HG03066 (cell line): ENCODE results near the gene CFLAR.
A peak's percentile ranks its signal among the peaks of the same experiment; 100 is the strongest.
"Not testable (repeated sequence)": the region's sequence is repeated elsewhere in the genome, so short reads cannot be mapped to it uniquely, and the experiment has no call there.

Experiments used
- ATAC-seq: cut with Tn5 transposase; IDR thresholded peaks from one replicate; pipeline ENCODE4 v1.9.1; 2021; ENCODE audit warnings: low read depth; ENCODE audit not compliant: unreplicated experiment

The CFLAR gene

DNA sequence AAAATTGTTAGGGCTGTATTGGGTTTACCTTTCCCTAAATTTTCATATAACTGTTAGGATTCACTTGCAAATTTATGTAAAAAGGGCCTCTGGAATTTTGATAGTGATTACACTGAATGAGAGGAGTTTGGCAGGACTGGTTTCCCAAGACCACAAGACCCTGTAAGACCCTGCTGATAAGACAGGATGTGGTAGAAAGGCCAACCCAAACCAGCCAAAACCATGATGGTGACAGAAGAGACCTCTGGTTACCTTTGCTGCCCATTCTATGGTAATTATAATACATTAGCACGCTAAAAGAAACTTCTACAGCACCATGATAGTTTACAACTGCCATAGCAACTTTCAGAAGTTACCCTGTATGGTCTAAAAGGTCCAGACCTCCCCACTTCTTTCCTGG is 58.7 kb downstream of the CFLAR start:
- no peak for ATAC-seq

DNA sequence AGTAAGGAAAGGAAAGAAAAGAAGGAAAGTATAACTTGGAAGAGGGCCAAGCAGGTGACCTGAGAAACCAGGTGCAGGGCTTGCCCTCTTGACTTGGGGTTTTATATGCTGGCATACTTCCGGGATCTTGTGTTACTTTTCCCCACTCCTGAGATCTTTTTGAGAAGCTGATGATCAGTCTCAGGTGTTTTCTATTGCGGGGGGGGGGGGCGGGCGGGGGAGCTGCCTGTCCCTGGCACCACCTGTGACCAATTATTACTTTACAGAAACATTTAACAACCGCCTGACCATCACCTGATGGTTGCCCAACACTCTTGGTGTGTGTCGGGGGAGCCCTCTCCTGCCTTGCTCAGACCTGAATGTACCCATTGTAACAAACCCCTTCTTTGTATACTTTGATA is 60.1 kb downstream of the CFLAR start:
- no peak for ATAC-seq

DNA sequence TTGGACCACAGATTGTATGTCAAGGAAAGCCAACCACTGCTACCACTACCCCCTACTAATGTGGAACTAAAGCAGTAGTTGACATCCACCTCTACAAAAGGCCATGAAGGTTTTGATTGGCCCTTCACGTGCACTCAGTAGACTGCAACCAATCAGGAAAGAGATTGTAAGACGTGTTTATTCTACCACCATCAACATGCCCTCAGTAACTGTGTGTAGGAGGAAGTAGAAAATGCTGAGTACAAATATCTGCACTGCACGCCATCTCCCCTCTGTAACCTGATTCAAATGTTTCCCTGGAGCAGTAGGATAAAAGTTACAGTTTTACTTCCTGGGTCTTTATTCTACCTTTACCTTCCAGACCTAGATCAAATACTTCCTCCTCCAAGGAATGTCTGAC is 64.0 kb downstream of the CFLAR start:
- no peak for ATAC-seq

DNA sequence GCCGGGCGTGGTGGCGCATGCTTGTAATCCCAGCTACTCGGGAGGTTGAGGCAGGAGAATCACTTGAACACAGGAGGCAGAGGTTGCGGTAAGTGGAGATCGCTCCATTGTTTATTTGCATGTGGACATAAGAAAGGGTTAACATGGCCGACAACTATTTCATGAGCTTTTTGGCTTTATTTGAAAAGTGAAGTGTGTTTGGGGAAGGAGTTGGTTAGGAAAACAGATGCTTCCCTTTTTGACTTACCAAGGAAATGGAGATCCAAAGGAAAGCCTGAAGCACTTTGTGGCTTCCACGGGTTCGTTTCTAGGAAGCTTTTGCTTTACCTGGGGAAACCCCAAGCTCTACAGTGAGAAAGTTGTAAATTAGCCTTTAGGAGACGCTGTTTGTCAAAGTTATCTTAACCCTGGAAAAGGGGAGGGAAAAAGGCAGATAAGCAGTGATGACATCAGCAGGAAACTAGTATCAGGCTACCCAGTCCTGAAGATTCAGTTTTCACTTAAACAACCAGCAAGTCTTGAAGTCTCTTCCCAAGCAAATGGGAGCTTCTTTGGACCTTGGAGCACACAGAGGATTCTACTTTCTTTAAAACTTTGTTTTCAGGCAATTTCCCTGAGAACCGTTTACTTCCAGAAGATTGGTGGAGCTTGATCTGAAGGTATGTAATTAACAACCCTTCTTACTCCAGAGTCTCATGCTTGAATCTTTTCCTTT is 66.8 kb downstream of the CFLAR start, which contains the start of gene CASP10:
Gene CASP10, plus strand, starts transcription at position 492 of the 715 bp plus-strand sequence. CDS start 2,637 bp downstream, outside the sequence.
- peak; percentile 80 for ATAC-seq

DNA sequence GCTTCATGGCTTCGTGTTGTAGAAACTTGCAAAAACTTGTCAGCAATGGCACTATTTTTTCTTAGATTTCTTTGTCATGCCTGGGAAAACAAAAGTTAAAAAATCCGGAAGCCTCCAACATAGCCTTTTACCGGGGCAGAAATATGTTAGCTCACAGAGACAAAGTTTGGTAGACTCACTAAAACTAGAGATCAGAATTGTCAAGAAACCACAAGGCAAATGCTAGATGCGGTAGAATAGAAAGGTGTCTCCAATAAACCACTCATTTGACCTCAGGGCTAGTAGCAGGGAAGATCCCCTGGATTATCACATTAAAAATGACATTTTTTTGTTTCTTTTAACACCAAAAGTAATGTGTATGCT is 67.4 kb downstream of the CFLAR start:
- peak; percentile 21 for ATAC-seq

DNA sequence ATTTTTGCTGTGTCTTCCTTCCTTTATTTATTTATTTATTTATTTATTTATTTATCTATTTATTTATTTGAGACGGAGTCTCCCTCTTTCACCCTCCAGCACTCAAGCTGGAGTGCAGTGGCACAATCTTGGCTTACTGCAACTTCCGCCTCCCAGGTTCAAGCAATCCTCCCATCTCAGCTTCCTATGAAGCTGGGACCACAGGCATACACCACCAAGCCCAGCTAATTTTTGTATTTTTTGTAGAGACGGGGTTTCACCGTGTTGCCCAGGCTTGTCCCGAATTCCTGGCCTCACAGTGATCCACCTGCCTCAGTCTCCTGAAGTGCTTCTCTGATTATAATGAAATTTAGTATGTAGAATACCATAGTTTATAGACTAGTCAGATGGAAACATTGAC is 67.9 kb downstream of the CFLAR start:
- ATAC-seq = not testable (repeated sequence)

DNA sequence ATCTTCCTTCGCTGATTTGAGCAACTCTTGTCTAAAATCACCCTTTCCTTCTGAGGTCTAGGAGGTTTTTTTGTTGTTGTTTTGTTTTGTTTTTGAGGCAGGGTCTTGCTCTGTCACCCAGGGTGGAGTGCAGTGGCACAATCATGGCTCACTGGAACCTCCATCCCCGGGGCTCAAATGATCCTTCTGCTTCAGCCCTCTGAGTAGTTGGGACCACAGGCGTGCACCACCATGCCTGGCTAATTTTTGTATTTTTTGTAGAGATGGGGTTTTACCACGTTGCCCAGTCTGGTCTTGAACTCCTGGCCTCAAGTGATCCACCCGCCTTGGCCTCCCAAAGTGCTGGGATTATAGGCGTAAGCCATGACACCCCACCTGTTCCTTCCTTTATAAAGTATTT is 68.3 kb downstream of the CFLAR start:
- ATAC-seq = not testable (repeated sequence)

DNA sequence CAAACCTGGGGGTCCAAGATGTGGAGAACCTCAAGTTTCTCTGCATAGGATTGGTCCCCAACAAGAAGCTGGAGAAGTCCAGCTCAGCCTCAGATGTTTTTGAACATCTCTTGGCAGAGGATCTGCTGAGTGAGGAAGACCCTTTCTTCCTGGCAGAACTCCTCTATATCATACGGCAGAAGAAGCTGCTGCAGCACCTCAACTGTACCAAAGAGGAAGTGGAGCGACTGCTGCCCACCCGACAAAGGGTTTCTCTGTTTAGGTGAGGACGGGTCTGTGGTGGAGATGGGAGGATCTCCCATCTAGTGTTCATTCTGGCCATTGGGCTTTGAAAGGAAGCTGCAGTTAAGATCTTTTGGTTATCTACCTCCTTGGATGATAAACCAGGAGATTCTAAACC is 69.9 kb downstream of the CFLAR start:
- ATAC-seq = no peak

DNA sequence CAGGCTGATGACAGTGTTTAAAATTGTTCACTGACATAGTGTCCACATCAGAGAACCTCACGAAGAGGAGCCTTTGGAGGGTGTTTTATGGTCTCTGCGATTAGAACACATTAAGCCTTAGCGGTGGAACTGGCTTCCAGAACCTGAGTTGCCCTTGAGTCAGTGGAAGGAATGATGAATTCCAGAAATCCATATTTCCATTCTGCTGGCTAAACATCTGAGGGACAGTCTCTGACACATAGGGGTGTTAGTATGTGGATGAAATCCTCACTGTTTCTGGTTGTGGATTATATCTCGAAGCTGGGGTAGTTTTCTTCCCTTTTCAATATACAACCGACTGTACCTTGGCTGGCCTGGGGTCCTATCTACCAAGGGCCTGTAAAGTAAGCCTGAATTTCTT is 71.0 kb downstream of the CFLAR start:
- ATAC-seq = no peak

DNA sequence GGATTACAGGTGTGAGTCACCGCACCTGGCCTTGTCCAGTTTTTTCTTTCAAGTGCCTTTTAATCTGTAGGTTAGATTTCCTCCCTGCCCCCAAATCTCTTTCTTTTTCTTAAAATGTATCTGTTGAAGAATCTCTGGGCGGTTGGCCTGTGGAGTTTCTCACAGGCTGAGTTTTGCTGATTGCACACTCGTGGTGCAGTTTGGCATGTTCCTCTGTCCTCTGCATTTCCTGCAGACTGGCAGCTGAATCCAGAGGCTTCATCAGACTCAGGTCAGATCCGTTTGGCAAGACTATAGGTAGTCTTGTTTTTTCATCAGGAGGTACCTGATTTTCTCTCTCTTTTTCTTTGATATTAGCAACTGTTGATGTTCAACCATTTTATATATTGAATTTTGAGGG is 72.5 kb downstream of the CFLAR start:
- no peak for ATAC-seq

DNA sequence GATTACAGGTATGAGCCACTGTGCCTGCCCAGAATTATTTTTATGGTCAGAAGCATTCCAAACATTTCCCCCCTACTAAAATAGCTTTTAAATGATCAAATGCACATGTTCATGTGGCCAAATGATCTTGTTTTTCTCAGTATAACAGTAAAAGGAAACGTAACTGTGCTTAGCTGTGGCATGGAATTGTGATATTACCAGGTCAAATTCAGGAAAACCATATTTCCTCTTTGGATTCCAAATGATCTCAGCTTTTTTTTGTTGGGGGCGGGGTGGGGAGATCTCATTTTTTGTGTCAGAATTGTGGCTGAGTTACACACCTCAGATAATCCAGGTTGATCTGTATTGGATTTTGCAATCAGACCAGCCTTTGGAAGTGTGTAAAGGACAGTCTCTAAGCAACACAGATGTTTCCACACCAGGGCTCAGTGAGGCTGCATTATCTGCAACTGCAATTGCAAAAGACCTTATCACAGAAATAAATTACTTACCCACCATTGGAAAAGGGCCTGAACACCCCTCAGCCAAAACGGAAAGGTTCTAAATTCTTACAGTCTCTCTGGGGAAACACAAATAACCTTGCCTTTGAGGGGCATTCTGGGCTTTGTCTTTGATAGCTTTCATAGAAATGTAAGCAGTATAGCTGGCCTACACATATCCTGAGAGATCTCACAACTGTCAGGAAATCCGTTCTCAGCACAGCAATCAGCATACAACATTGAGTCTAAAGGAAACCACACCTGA is 75.3 kb downstream of the CFLAR start:
- ATAC-seq = peak; percentile 44

DNA sequence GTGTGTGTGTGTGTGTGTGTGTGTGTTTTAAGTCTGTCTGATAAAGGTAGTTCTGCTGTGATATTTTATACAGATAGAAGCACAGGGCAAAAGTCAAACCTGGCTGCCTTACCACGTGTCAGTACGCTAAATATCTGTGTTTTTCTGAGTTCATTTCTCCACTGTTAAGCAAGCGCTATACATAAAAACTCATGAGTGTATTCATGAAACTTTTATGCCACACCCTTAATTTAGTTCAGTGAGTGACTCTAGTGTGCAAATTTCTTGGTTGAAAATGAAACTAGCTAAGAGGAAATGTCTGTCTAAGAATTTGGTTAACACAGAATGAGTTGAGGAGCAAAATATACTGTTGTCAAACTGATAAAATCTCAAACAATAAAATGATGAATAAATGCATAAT is 78.1 kb downstream of the CFLAR start:
- peak; percentile 90 for ATAC-seq

DNA sequence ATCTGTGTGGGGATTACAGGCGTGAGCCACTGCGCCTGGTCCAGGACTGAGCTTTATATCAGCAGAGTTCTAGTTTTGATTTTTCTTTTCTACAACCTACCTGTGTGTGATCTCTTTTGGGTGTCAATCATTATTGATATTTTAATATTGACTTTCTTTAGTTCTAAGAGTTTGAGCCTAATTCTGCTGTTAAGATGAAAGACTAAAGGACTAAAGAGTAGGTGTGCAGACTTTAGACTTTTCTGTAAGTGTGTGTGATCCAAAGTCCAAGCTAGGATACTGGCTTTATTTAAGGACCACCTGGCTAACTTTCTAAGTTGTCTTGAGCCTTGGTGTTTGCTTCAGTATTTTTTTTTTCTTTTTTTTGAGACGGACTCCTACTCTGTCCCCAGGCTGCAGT is 79.4 kb downstream of the CFLAR start:
- no peak for ATAC-seq

DNA sequence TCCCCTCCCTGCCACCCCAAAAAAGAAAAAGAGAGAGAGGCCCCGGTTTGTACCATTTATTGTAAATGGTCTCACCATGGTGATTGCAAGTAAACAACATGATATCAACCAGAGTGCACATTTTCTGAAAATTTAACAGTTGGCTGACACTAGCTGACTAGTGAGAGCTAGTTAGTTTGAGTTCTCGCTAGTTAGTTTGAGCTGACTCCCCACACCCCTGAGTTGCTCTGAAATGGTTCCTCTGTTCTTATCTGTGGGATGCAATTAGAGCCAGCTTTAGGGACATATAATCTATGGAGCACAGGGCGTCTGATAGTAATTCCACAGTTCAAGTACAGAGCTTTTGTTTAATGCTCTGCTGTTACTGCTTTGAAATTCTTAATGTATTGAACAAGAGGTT is 80.0 kb downstream of the CFLAR start:
- ATAC-seq = no peak

DNA sequence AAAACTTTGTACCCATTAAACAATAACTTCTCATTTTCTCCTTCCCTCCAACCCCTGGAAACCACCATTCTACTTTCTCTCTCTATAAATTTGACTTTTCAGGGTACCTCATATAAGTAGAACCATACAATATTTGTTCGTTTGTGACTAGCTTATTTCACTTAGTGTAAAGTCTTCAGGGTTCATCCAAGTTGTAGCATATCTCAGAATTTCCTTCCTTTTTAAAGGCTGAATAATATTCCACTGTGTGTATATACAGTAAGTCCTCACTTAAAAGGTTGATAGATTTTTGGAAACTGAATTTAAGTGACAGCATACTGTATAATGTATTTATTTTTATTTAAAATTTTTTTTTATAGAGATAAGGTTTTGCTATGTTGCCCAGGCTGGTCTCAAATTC is 80.8 kb downstream of the CFLAR start:
- no peak for ATAC-seq

DNA sequence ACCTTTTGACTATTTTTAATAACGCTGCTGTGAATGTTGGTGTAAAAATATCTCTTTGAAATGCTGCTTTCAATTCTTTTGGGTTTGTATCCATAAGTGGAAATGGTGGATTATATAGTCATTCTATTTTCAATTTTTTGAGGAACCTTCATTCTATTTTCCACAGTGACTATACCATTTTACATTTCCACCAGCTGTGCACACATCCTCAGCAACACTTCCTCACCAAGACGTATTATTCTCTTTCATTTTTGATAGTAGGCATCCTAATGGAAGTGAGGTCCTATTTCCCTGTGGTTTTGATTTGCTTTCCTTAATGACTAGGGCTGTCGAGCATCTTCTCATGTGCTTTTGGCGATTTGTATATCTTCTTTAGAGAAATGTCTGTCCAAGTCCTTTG is 81.8 kb downstream of the CFLAR start:
- ATAC-seq = no peak

DNA sequence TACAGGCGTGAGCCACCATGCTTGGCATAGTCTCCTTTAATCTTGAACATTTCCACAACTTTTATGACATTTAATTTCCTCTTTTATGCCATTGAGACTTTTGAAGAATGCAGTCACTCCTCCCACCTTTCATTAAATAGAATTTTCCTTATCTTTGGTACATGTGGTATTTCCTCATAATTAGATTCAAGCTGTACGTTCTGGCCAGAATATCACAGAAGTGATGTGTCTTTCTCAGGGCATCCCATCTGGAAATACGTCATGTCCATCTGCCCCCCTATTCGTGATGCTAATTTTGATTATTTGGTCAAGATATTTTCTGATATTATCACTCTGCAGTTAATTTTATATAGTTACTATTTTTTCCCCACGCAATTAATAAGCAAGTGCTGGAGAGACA is 83.9 kb downstream of the CFLAR start:
- no peak for ATAC-seq

DNA sequence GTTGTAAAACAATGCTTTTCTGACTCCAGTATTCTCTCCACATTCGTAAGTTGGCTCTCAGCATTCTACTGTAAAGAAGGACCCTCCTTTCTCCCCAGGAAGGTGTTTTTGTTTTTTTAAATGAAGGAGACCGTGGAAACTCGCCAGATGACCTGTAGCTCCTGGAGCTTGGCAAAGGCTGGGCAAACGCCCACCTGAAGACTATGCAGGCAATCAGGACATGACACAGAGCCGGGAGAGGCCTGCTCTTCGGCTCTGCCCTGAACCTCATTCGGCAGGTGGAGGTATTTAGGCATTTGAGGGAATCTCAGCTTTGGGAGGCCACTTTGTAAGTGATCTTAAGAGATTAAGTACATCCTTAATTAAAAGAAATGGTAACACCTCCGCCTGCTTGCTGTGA is 84.4 kb downstream of the CFLAR start:
- no peak for ATAC-seq

DNA sequence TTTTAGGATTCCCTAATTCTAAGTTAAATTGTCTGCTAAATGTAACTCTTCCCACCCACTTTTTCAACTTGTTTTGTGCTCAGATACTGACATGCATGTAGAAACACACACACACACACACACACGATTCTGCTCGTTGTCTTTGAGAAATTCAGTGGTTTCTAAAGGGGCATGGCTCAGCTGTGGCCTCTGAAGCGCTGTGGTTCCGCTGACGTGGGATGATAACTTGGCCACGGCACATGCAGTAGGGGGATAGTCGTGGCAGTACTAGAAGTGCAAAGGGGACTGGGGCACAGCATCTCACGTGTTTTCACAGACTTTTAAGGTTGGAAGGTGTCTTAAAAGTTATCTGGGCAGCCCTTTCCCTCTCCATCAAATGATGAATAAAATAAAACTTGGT is 85.4 kb downstream of the CFLAR start:
- ATAC-seq = no peak

DNA sequence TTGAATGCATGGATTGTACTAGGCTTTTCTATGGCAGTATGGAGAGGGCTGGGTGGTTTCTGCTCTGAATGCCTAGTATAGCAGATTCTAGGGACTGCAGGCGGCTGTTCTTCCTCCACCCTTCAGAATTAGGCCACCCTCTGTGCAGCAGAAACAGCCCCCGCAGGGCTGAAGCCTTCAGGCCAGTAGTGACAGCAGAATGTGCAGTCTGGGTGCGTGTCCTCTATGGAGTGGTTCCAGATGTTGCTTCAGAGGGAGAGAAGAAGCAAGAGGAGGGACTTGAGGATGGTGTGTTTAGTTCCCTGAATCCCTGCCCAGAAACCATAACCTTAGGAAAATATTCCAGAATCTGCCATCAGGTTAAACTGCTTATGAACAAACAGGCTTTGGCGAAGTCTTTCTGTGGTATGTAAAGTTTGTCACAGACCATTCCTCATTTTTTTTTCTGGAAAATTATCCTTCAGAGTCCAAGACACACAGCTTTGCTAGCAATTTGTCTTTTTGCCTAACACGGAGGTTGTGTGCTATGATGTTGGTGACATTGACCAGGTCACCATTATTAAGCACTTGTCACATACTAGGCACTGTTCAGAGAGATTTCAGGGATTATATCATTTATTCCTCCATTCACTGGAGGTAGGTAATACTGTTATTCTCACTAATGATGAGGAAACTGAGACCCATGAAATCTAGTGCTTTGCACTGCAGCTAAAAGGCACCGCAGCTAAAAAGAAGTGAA is 88.1 kb downstream of the CFLAR start:
- no peak for ATAC-seq

DNA sequence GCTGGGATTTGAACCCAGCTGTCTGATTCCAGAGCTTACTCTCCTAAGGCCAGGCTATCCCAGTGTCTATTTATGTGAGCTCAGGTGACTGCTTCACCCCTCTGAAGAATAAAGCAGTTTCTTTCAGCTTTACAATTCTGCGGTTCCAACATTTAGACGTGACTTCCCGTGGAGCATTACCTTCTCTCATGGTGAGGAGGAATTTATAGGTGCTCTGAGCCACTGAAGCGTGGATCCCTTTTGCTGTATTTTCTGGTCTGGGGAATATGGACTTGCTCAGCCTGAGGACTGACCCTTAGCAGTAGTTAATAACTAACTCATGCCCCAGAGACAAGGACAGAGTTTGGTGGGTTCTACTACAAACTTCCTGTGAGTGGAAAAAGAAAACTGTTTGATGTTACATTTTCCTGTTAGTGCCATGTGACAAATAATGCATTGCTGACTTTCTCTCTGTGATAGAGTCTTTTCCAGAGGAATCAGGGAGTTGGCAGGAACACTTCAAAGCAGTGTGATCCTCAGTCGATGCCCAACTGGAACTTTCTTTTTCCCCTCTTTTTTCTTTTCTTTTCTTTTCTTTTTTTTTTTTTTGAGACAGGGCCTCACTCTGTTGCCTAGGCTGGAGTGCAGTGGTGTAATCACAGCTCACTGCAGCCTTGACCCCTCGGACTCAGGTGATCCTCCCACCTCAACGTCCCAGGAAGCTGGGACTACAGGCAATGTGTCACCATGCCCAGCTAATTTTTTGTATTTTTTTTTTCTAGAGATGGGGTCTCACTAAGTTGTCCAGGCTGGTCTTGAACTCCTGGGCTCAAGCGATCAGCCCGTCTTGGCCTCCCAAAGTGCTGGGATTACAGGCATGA is 88.9 kb downstream of the CFLAR start:
- ATAC-seq = no peak
